Panc1 (cell line): ENCODE data around the gene VPS37B.

Experiments
- CTCF ChIP-seq: fragments of 450-650 bp; IDR thresholded peaks from 2 replicates; pipeline ENCODE4 v1.5.1; 2017; ENCODE audit warnings: mild to moderate bottlenecking
- POLR2AphosphoS5 ChIP-seq: IDR thresholded peaks from 2 replicates; pipeline ENCODE4 v1.6.1; 2012; ENCODE audit warnings: mild to moderate bottlenecking, low read depth, low read length, moderate library complexity
- SIN3A ChIP-seq: IDR thresholded peaks from 2 replicates; pipeline ENCODE4 v1.6.1; 2012; ENCODE audit warnings: low read depth, mild to moderate bottlenecking, low read length, moderate library complexity, borderline replicate concordance; ENCODE audit not compliant: insufficient read depth
- TF ChIP-seq, protein P1 (sequence below), 2 experiments: IDR thresholded peaks; 2 replicates each; pipeline ENCODE4 v1.6.1; 2011 to 2012; ENCODE audit warnings: low read depth in 2 of 2, control low read depth in 1 of 2, low read length in 1 of 2, mild to moderate bottlenecking in 1 of 2, moderate library complexity in 1 of 2; ENCODE audit not compliant: insufficient read depth in 1 of 2

GRCh38 chr12:122920687-122921086 lies 24.8 kb upstream of the VPS37B start:
- TF ChIP-seq SIN3A (no peak), CTCF (no peak), POLR2AphosphoS5 (no peak)
- TF ChIP-seq, protein P1, sequence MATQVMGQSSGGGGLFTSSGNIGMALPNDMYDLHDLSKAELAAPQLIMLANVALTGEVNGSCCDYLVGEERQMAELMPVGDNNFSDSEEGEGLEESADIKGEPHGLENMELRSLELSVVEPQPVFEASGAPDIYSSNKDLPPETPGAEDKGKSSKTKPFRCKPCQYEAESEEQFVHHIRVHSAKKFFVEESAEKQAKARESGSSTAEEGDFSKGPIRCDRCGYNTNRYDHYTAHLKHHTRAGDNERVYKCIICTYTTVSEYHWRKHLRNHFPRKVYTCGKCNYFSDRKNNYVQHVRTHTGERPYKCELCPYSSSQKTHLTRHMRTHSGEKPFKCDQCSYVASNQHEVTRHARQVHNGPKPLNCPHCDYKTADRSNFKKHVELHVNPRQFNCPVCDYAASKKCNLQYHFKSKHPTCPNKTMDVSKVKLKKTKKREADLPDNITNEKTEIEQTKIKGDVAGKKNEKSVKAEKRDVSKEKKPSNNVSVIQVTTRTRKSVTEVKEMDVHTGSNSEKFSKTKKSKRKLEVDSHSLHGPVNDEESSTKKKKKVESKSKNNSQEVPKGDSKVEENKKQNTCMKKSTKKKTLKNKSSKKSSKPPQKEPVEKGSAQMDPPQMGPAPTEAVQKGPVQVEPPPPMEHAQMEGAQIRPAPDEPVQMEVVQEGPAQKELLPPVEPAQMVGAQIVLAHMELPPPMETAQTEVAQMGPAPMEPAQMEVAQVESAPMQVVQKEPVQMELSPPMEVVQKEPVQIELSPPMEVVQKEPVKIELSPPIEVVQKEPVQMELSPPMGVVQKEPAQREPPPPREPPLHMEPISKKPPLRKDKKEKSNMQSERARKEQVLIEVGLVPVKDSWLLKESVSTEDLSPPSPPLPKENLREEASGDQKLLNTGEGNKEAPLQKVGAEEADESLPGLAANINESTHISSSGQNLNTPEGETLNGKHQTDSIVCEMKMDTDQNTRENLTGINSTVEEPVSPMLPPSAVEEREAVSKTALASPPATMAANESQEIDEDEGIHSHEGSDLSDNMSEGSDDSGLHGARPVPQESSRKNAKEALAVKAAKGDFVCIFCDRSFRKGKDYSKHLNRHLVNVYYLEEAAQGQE (IDR thresholded peaks at IDR 0.05; ENCODE audit: insufficient read depth in 1 of 2, low read depth in 2 of 2, low read length in 1 of 2), result no peak
